Central memory CD4-positive, alpha-beta T cell (primary cell): ENCODE results near the gene LY6G6D.

ENCODE experiments used
- DNase-seq: peaks from one replicate; pipeline ENCODE4 v3.0.0; 2022

The LY6G6D gene

DNA sequence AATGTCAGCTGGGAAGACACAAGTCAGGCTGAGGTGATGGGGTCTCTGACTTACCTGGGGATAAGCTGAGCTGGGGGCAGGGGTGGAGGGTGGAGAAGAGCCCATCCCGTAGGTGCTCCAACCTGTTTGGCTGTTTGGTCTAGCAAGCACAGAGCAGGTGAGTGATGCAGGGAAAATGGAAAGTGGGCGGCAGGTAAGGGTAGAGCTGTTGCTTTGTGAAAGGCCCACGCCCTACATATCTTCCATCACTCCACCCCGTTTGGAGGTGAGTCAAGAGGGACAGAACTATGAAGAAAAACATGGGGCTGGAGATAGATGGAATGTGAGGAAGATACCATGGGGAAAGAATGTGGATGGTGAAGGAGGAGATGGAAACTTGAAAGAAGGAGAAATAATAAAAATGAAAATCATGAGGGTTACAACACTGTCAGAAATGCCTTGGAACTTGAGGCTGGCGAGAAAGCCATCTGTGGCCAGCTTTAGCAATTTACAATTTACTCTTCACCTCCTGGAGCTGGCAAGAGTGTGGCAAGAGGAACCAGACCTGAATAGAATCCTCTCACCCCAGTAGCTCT lies 5.1 kb downstream of the LY6G6D start:
- no peak for DNase-seq

- no peak for DNase-seq
These were observed 6.3 kb downstream of the LY6G6D start, which contains the start of gene LY6G6C for GRCh38 chr6:31721351-31722020. Gene LY6G6C (minus strand): TSS chr6:31721746. CDS start chr6:31721679, 67 bp downstream.

DNA sequence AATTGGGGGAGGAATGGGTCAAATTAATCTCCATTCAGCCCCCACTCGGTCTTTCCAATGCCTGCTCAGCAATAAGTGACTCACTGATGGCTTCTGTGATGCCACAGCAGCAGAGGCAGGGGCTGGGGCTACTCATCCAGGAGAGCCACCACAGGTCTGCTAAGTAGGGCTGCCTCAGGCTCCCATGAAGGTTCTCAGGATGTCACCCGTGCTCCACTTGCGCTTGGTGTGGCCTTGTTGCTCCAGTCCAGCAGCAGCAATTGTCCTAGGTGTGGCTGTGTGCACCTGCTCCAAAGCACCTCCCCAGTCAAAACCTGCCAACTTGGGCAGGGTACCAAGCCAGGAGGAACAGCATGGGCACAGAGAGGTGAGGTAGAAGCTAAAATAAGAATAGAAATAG lies 7.0 kb downstream of the LY6G6D start:
- DNase-seq = no peak

DNA sequence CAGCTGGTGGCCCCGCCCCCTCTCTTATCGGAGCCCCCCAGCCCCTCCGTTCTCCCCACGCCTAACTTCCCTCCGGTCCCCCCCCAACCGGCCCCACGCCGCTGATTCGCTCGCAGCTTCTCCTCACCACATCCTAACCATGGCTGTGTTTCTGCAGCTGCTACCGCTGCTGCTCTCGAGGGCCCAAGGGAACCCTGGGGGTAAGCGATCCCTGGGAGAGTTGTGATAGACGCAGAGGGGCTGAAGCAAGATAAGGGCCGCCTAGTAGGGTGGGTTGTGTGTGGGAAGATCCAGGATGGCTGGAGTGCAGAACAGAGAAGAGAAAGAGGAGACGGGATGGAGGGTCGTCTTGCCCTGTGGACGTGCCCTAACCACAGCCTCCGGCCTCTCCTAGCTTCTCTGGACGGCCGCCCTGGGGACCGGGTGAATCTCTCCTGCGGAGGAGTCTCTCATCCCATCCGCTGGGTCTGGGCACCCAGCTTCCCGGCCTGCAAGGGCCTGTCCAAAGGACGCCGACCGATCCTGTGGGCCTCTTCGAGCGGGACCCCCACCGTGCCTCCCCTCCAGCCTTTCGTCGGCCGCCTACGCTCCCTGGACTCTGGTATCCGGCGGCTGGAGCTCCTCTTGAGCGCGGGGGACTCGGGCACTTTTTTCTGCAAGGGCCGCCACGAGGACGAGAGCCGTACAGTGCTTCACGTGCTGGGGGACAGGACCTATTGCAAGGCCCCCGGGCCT lies 8.3 kb downstream of the LY6G6D start, which contains the start of gene MPIG6B:
Gene MPIG6B (plus strand): TSS at position 129 of the 735 bp plus-strand sequence. CDS start 11 bp downstream, at position 140.
- DNase-seq = no peak

DNA sequence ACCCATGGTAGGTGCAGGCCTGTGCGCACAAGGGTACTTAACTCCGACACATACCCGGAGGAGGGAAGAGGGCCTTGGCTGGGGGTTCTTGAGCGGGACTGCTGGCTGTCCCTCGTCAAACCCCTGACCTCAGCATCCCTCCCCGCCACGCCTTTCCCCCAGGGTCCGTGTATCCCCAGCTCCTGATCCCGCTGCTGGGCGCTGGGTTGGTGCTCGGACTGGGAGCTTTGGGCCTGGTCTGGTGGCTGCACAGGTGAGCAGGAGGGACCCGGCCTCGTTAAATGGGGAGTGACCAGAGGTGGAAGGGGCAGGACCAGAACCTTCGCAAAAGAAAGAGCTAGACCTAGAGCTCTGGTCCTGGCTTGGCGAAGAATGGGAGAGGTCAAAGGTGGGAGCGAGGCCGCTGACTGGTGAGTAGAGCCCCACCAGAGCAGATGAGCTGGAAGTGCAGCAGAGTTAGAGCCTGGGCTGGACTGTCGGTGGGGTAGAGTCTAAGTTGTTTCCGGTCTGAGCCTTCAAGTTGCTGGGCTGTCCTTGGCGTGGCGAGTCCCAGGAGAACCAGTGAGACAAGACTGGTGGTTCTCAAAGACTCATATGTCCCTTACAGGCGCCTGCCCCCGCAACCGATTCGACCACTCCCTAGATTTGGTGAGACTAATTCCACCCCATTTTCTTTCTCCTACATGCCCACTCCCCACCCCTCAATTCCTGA lies 9.0 kb downstream of the LY6G6D start:
- DNase-seq = no peak

DNA sequence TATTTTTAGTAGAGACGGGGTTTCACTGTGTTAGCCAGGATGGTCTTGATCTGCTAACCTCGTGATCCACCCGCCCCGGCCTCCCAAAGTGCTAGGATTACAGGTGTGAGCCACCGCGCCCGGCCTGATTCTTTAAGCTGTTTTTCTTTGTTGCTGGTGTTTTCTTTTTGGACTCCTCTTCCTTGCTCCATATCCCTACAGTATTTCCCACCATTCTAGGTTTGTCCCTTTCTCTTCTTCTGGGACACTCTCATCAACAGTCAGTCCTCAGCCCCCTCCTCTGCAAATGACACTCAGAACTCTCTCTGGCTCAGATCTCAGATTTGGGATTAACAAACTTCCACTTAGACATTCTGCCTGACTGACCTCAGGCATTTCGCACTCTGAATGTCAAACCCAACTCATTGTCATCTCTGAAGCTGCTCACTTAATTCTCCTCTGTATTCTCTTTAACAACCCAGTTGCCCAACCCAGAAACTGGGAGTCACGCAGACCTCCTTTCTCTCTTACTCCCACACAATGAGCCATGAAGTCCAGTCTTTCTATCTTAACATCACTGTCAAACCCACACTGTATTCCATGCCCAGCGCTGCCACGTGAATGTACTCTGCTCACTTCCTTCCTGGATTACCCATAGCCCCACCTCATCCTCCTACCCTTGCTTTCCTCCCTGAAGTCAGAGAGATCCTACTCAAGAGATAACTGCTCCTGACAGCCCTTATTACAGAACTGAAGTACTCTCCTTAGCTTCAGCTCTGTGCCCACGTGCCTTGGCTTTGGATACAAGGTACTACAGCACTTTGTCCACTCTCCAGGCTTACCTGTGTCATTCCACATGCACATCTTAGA lies 10.6 kb downstream of the LY6G6D start:
- DNase-seq = no peak

DNA sequence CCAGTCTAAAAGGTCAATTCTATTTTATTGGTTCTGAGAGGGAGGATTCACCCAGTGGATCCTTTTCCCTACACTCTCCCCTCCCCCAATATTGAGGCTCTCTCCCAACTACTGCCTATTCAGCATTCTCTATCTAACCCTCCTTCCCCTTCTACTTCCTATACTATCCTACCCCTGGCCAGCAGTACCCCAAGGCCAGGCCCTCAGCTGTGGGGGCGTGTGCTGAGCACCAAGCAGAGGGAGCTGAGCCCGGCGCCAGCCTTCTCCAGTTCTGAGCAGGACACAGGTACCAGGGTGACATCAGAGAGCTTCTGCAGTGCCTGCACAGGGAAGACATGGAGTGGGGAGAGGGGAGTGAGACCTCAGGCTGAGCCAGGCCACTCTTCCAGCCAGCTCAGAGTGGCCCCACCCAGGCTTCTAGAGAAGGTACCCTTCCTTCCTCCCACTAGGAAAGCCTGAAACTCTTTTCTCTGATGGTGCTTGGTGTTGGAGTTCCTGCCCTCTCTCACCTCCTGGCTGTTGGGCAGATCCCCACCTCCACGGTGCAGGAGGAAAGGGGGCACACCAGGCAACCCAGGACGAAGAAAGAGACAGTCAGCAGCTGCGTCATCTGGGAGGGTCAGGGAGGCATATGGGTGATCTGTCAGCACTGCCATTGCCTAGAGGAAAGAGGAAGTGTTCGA lies 12.0 kb downstream of the LY6G6D start:
- DNase-seq = no peak

DNA sequence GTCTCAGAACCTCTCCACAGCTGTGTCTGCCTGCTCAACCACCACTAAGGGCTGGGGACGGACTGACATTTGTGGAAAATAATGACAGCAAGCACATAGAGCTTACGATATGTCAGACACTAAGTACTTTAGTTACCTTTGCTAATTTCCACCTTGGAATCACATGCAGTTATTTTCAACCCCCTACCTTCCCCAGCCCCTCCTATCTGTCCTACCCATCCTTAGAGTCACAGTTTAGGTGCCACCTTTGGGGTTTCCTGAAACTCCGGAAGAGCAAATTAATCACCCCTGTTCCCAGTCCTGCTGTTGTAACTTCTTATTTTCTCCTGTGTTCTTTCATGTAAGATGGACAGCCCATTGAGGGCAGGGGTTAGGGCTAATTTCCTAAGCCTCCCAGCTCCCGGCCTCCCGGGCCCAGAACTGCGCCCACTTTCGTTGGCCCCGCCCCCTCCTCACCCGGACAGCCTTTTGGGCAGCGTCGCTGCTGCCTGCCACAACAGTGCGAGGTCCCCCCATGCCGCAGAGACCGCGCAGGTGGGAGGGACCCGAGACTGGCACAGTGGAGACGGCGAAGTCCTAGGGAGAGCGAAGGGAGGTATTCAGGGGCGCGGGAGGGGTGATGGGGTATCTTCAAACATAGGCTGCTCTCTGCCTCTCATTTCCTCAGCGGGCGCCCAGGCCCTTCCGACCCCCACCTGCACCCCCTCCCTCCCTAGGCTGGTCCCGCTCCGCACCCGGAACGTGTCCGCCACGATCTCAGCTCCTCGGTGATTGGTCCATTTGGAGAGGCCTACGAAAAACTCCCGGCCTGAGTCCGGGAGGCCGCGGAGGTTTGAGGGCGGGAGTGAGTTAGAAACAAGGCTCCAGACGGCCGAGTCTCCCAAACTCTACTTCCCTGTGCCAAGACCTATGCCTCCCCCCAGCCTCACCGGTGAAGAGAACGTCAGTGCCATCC lies 12.8 kb downstream of the LY6G6D start:
- DNase-seq = no peak

- no peak for DNase-seq
These were observed 13.8 kb downstream of the LY6G6D start, which contains the start of gene DDAH2 for GRCh38 chr6:31728767-31729514. Gene DDAH2 (minus strand): TSS chr6:31729299. CDS start chr6:31729161, 138 bp downstream.

- peak; percentile 74 for DNase-seq
These were observed 14.4 kb downstream of the LY6G6D start for GRCh38 chr6:31729515-31729978.

DNA sequence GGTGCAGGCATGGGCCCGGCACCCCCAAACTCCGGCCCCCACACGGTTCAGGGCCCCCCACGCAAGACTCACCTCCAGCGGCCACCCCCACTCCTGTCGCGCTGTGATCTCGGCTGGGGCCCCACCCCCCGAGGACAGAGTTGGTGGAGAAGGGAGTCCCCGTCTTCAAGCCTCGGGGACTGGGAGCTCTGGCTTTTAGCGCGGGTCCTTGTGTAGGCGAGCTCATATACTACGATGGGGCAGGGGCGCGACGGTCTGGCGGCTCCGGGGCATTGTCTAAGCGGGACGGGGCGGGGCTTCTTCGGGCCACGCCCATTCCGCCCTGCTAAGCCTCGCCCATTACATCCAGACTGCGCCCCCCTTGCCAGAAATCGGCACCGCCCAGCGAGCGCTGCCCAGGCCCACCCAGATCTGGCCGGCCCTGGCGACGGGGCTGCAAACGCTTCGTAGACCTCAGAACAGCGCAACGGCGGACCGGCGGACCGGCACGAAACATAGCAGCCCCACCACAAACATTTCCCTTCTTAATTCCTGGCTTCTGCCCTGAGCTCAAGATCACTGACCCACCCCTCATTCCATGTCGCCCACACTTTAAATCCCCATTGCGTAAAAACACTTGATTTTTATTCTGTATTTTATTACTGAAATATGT lies 15.0 kb downstream of the LY6G6D start:
- peak; percentile 54 for DNase-seq

DNA sequence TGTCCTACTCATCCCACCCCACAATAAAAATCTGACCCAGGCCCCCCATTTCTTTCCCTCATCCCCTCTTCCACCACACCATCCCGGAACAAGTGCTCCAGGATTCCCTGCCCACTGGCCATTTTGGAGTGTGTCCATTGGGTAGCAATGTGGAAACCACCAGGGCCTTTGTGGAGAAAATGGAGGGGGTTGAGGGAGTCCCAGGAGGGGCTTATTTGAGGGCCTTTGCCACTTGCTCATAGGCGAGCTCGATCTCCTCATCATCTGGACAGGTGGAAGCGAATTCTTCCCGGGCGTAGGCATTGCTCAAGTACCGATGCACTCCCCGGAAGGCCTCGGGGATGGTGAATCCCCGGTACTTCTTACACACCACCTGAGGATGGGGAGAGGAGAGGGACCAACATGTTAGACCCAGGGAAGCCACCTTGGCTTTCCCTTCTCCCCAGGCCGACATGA lies 15.5 kb downstream of the LY6G6D start:
- DNase-seq = no peak

DNA sequence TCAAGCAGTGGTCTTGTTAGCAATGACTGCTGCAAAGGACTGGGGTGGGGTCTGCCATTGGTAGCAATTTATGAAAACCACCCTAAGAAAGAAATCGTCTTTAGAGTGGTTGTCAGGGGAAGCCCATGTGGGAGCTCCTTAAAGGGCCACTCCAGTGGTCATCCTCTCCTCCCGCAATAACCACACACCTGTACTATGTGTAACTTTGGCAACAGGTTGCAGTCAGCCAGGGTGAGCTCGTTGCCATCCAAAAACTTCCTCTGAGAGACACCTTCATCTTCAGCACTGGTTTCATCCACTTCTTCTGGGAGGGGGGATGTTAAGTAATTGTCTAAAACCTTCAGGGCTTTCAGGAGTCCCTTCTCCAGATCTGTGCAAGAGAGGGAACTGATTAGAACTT lies 16.9 kb downstream of the LY6G6D start:
- no peak for DNase-seq

DNA sequence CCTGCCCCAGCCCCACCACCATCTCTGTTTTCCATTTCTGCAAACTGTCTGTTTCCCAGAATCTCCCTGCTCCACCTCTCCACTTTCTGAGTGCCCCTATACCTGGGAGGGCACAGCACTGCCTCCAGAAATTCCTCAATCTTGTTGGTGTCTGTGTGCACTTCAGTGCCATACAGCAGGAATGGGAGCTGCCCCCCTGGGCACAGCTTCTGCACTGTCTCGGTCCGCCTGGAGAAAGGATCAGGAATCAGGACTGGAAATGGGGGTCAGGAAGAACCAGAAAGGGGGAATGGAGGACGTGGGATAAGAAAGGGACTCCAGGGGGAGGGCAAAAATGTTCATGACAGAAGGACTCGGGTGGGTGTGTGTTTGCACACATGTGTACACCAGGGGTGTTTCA lies 18.6 kb downstream of the LY6G6D start:
- no peak for DNase-seq

- DNase-seq = no peak
These were observed 19.2 kb downstream of the LY6G6D start for GRCh38 chr6:31734247-31734820.

GRCh38 chr6:31734821-31735406 lies 19.8 kb downstream of the LY6G6D start:
- DNase-seq = peak; percentile 40

GRCh38 chr6:31736021-31736767 lies 21.0 kb downstream of the LY6G6D start, which contains the start of gene CLIC1:
Gene CLIC1 (minus strand): TSS chr6:31736530. CDS start chr6:31736300, 230 bp downstream.
- DNase-seq = peak; percentile 47
